Measurements from ENCODE around the gene CCR1.

Gene CCR1

GRCh38 chr3:46193436-46193835, 14.7 kb downstream of the CCR1 start:
- Histone ChIP-seq H3K27me3 (no peaks in the 10 kb centered on the region), H3K36me3 (no peaks in the 10 kb centered on the region), H3K9me3 (peaks cover 0 to 28% (median 15%) of the 10 kb centered on the region in 3 donors), H3K4me1 (no peaks in the 10 kb centered on the region), H3K27ac (no peak overlapping the region), H3K4me3 (no peak overlapping the region)
- TF ChIP-seq CTCF (IDR thresholded peaks at IDR 0.05) = no peak
- intact Hi-C loops (cut with DNase I; ENCODE audit: low total_unique reads) = no loop called here
- no peak for DNase-seq

GRCh38 chr3:46192939-46193338, 15.2 kb downstream of the CCR1 start:
- DNase-seq = no peak
- Histone ChIP-seq H3K4me1 (no peaks in the 10 kb centered on the region), H3K36me3 (no peaks in the 10 kb centered on the region), H3K27me3 (no peaks in the 10 kb centered on the region), H3K4me3 (no peak overlapping the region), H3K9me3 (peaks cover 0 to 28% (median 13%) of the 10 kb centered on the region in 3 donors), H3K27ac (no peak overlapping the region)
- intact Hi-C loops (cut with DNase I; ENCODE audit: low total_unique reads) = no loop called here
- no peak for TF ChIP-seq CTCF (IDR thresholded peaks at IDR 0.05)

GRCh38 chr3:46191730-46192129, 16.4 kb downstream of the CCR1 start:
- intact Hi-C loops (cut with DNase I; ENCODE audit: low total_unique reads) = no loop called here
- Histone ChIP-seq H3K36me3 (no peaks in the 10 kb centered on the region), H3K27ac (no peak overlapping the region), H3K9me3 (peaks cover 0 to 19% (median 13%) of the 10 kb centered on the region in 3 donors), H3K27me3 (no peaks in the 10 kb centered on the region), H3K4me1 (no peaks in the 10 kb centered on the region), H3K4me3 (no peak overlapping the region)
- no peak for TF ChIP-seq CTCF (IDR thresholded peaks at IDR 0.05)
- DNase-seq = no peak

GRCh38 chr3:46188708-46189107, 19.4 kb downstream of the CCR1 start:
- Histone ChIP-seq H3K9me3 (peaks cover 0 to 10% (median 4%) of the 10 kb centered on the region in 3 donors), H3K27ac (no peak overlapping the region), H3K36me3 (no peaks in the 10 kb centered on the region), H3K4me3 (no peak overlapping the region), H3K4me1 (no peaks in the 10 kb centered on the region), H3K27me3 (no peaks in the 10 kb centered on the region)
- TF ChIP-seq CTCF (IDR thresholded peaks at IDR 0.05) = no peak
- no peak for DNase-seq
- intact Hi-C loops (cut with DNase I; ENCODE audit: low total_unique reads) = no loop called here

GRCh38 chr3:46187876-46188275, 20.2 kb downstream of the CCR1 start:
- no peaks in the 10 kb centered on the region for H3K4me1 ChIP-seq
- no peak for DNase-seq
- H3K27ac ChIP-seq = no peak overlapping the region
- H3K9me3 ChIP-seq = peaks cover 0 to 1% (median 0%) of the 10 kb centered on the region in 3 donors
- no peaks in the 10 kb centered on the region for H3K36me3 ChIP-seq
- intact Hi-C loops (cut with DNase I; ENCODE audit: low total_unique reads) = no loop called here
- no peak overlapping the region for H3K4me3 ChIP-seq
- no peak for TF ChIP-seq CTCF (IDR thresholded peaks at IDR 0.05)
- peaks cover 0 to 2% of the 10 kb centered on the region in 2 donors for H3K27me3 ChIP-seq

GRCh38 chr3:46187341-46187700, 20.8 kb downstream of the CCR1 start:
- Histone ChIP-seq H3K27ac (no peak overlapping the region), H3K4me1 (no peaks in the 10 kb centered on the region), H3K27me3 (peaks cover 0 to 2% of the 10 kb centered on the region in 2 donors), H3K9me3 (no peaks in the 10 kb centered on the region), H3K4me3 (no peak overlapping the region), H3K36me3 (no peaks in the 10 kb centered on the region)
- DNase-seq = no peak
- intact Hi-C loops (cut with DNase I; ENCODE audit: low total_unique reads) = no loop called here
- no peak for TF ChIP-seq CTCF (IDR thresholded peaks at IDR 0.05)
